Liver (tissue), 3 donors: ENCODE measurements around the gene SNX19.

Experiments used
- EGR1 ChIP-seq, 2 donors: IDR thresholded peaks; 2 replicates each; pipeline ENCODE4 v1.6.1; 2016 to 2018; ENCODE audit warnings: antibody characterized with exemption in 2 of 2, low read depth in 2 of 2
- FOXA1 ChIP-seq: IDR thresholded peaks from 2 replicates; pipeline ENCODE4 v1.6.1; 2016; ENCODE audit warnings: antibody characterized with exemption
- GABPA ChIP-seq, 2 donors: IDR thresholded peaks in 1 of 2; conservative IDR thresholded peaks in 1 of 2; 2 replicates each; pipeline ENCODE4 v1.6.1; 2016; ENCODE audit warnings: antibody characterized with exemption in 2 of 2, mild to moderate bottlenecking in 1 of 2, moderate library complexity in 1 of 2
- JUND ChIP-seq, 2 donors: IDR thresholded peaks; 2 replicates each; pipeline ENCODE4 v1.6.1; 2016; ENCODE audit warnings: antibody characterized with exemption in 2 of 2
- RAD21 ChIP-seq, 2 donors: IDR thresholded peaks; 2 replicates each; pipeline ENCODE4 v1.6.1; 2016; ENCODE audit warnings: antibody characterized with exemption in 2 of 2, mild to moderate bottlenecking in 2 of 2
- SP1 ChIP-seq: IDR thresholded peaks from 2 replicates; pipeline ENCODE4 v1.6.1; 2018; ENCODE audit warnings: antibody characterized with exemption, mild to moderate bottlenecking
- TAF1 ChIP-seq: conservative IDR thresholded peaks from 2 replicates; pipeline ENCODE4 v1.6.1; 2016; ENCODE audit warnings: antibody characterized with exemption, mild to moderate bottlenecking
- TF ChIP-seq, protein P1 (sequence below): fragments of 150-350 bp; IDR thresholded peaks from 2 replicates; pipeline ENCODE4 v1.5.1; 2017; ENCODE audit warnings: improper control_type of control experiment, low read depth, low read length; ENCODE audit not compliant: missing input control
- TF ChIP-seq, protein P2 (sequence below): IDR thresholded peaks from 2 replicates; pipeline ENCODE4 v1.6.1; 2016; ENCODE audit warnings: antibody characterized with exemption
- TF ChIP-seq, protein P3 (sequence below): IDR thresholded peaks from 2 replicates; pipeline ENCODE4 v1.6.1; 2016; ENCODE audit warnings: antibody characterized with exemption
- TF ChIP-seq, protein P4 (sequence below): IDR thresholded peaks from 2 replicates; pipeline ENCODE4 v1.6.1; 2016; ENCODE audit warnings: antibody characterized with exemption, mild to moderate bottlenecking
- donor health status: healthy.
- donor health status: healthy.

DNA sequence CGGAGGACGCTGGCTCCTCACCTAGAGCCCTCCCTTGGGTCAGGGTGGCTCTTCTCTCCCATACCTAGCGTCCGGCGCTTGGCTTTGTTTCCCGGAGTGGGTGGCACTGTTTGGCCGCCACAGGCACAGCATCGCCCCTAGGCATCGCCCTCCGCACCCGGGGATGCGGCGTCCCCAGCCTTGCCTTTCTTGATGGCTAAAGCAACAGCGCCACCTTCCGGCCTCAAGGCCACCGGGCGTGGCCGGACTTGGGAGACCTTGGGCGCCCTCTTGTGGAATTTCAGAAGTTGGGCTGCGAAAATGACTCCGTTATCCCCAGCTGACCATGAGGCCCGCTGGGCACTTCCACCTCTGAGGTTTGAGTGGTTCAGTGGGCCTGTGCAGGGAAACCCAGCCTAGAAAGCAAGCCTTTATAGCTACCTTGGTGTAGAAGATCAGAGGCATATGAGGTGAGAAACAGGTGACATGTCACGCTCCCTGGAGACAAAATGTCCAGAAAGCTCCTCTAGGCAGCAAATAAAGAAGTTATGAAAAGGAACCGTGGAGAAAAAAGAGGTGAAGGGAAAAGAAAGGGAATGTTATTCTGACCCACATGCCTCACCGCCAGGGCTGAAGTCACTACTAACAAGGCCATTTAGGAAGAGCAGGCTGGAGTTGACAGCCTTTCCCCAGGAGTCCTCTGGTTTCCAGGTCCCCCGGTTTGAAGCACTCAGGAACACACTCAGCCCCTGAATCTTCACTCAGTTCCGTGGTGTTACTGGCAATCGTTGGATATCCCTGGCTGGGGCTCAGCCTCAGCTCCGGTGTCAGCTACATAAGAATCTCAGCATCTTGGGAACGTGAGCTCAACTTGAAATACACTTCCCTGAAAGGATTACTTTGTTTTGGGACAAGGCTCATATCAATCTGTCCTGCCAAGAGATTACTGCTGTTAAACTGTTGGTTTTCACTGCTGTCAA lies 54.1 kb downstream of the SNX19 start:
- no peak for TF ChIP-seq TAF1
- TF ChIP-seq, protein P1, sequence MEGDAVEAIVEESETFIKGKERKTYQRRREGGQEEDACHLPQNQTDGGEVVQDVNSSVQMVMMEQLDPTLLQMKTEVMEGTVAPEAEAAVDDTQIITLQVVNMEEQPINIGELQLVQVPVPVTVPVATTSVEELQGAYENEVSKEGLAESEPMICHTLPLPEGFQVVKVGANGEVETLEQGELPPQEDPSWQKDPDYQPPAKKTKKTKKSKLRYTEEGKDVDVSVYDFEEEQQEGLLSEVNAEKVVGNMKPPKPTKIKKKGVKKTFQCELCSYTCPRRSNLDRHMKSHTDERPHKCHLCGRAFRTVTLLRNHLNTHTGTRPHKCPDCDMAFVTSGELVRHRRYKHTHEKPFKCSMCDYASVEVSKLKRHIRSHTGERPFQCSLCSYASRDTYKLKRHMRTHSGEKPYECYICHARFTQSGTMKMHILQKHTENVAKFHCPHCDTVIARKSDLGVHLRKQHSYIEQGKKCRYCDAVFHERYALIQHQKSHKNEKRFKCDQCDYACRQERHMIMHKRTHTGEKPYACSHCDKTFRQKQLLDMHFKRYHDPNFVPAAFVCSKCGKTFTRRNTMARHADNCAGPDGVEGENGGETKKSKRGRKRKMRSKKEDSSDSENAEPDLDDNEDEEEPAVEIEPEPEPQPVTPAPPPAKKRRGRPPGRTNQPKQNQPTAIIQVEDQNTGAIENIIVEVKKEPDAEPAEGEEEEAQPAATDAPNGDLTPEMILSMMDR = peak; percentile 100
- TF ChIP-seq EGR1 (IDR thresholded peaks at IDR 0.05; ENCODE audit: low read depth in 2 of 2) = no peak
- no peak for TF ChIP-seq SP1
- peak; percentile 100 for TF ChIP-seq RAD21 (IDR thresholded peaks at IDR 0.05)
- no peak for TF ChIP-seq JUND (IDR thresholded peaks at IDR 0.05)
- TF ChIP-seq, protein P2, sequence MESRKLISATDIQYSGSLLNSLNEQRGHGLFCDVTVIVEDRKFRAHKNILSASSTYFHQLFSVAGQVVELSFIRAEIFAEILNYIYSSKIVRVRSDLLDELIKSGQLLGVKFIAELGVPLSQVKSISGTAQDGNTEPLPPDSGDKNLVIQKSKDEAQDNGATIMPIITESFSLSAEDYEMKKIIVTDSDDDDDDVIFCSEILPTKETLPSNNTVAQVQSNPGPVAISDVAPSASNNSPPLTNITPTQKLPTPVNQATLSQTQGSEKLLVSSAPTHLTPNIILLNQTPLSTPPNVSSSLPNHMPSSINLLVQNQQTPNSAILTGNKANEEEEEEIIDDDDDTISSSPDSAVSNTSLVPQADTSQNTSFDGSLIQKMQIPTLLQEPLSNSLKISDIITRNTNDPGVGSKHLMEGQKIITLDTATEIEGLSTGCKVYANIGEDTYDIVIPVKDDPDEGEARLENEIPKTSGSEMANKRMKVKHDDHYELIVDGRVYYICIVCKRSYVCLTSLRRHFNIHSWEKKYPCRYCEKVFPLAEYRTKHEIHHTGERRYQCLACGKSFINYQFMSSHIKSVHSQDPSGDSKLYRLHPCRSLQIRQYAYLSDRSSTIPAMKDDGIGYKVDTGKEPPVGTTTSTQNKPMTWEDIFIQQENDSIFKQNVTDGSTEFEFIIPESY = no peak
- TF ChIP-seq, protein P3, sequence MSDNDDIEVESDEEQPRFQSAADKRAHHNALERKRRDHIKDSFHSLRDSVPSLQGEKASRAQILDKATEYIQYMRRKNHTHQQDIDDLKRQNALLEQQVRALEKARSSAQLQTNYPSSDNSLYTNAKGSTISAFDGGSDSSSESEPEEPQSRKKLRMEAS = no peak
- TF ChIP-seq GABPA (IDR thresholded peaks at IDR 0.05 in 1 of 2, conservative IDR thresholded peaks at IDR 0.05 in 1 of 2) = no peak
- TF ChIP-seq FOXA1 = no peak
- TF ChIP-seq, protein P4, sequence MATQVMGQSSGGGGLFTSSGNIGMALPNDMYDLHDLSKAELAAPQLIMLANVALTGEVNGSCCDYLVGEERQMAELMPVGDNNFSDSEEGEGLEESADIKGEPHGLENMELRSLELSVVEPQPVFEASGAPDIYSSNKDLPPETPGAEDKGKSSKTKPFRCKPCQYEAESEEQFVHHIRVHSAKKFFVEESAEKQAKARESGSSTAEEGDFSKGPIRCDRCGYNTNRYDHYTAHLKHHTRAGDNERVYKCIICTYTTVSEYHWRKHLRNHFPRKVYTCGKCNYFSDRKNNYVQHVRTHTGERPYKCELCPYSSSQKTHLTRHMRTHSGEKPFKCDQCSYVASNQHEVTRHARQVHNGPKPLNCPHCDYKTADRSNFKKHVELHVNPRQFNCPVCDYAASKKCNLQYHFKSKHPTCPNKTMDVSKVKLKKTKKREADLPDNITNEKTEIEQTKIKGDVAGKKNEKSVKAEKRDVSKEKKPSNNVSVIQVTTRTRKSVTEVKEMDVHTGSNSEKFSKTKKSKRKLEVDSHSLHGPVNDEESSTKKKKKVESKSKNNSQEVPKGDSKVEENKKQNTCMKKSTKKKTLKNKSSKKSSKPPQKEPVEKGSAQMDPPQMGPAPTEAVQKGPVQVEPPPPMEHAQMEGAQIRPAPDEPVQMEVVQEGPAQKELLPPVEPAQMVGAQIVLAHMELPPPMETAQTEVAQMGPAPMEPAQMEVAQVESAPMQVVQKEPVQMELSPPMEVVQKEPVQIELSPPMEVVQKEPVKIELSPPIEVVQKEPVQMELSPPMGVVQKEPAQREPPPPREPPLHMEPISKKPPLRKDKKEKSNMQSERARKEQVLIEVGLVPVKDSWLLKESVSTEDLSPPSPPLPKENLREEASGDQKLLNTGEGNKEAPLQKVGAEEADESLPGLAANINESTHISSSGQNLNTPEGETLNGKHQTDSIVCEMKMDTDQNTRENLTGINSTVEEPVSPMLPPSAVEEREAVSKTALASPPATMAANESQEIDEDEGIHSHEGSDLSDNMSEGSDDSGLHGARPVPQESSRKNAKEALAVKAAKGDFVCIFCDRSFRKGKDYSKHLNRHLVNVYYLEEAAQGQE = no peak
